Measurements from ENCODE around the gene ZFX.

ZFX gene

DNA sequence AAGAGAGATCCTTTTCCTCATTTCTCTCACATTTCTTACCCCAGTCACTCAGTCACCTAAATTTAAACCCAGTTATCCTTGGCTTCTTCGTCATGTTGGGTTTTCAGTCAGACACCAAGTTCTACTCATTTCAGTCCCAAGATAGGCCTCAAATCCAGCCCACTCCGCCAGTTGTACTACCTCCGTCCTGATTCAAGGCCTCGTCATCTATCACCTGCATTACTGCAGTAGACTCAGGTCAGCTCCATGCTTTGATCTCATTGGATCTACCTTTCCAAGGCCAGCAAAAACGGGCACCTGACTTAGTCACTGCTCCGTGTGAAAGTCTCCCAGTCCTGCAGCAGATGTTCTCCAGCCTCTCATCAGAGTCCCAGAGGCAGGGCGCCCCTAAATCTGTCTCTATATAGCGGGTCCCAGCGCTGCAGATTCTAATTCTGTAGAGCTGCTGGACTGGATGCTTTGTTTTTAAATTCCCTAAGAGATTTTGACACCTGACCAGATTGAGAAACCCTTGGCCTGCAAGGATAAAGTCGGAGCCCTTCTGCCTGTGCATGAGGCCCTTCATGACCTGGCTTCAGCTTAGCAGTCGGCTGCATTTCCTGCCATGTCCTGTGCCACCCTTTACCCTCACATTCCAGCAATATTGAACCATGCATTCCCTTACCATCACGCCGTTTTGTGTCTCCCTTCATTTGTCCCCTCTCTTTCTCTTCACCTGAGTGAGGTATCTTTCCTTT lies 53.7 kb downstream of the ZFX start:
- no peak for DNase-seq

DNA sequence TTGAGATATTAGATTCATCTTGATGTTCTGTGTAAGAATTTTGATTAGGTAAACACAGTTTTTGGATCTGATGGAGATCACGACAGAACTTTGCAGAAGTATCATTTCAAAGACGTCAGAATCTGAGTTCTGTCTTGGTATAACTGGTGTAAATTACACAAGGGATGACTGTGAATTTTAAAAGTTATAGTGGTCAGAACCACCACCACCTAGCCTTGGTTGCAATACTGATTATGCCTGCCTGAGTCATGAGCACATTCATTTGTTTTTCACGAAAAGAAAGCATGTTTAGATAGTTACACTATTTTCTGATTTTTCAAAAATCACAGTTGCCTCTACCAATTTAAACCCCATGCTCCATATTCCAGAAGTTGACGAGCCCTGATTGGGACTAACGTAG lies 54.8 kb downstream of the ZFX start:
- DNase-seq: no peak

DNA sequence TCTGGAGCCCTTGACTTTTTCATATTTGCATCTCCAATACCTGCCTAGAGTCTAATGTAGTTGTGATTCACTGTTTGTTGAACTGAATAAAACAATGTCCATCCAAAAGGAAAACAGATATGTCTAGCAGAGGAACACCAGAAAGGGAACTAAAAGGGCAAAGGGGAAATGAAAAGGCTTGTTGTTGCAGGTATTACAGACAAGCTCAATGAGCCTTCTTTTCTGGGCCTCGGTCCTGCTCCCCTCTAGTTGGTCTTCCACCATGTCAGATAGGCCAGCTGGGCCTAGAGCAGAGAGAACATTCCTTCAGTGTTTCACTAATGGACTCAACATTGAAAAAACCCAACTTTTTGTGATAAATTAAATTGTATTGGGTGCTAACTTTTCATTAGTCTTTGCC lies 55.4 kb downstream of the ZFX start:
- DNase-seq: no peak

DNA sequence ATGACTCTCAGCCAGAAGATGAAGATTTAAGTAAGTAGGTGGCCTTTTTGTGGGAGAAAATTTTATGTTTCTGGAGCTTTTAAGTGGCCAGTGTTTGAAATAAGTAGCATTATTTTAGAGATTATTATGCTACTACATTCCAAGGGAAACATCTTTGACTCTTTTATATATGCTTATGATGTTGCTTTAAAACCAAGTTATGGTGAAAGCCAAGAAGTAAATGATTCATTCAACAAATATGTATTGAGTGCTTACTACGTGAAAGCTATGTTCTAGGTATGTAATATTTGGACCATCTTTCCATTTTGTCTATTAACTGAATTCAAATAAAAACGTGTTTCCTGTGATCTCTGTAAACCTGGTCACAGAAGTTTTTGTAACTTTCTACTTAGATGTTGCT lies 58.3 kb downstream of the ZFX start:
- DNase-seq: no peak

DNA sequence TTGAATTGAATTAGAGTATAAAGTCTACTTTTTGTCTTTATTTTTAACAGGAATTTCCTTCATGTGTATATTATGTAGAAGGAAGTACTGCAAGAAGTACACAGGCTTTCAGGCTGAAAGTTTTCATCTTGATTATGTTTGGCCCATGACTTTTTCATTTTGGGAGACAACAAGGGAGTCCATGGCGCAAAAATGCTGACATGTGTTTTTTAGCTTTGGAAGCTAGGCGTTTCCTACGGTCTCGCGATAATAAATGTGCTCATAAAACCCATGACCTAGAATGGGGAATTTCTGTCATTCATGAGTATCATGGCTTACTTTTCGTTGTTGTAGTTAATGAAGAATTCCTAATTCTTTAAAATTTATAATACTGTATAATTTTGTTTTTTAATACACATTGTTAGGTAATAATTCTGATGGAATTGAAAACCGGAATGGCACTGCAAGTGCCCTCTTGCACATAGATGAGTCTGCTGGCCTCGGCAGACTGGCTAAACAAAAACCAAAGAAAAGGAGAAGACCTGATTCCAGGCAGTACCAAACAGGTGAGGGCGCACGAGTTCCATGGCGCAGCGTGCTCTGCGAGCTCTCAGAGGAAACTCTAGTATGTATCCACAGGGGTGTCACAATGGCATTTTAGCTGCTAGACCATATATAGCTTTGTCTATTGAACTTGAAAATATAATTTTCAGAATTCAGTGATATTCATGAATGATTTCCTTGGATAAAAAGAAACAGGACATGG lies 59.1 kb downstream of the ZFX start:
- no peak for DNase-seq

DNA sequence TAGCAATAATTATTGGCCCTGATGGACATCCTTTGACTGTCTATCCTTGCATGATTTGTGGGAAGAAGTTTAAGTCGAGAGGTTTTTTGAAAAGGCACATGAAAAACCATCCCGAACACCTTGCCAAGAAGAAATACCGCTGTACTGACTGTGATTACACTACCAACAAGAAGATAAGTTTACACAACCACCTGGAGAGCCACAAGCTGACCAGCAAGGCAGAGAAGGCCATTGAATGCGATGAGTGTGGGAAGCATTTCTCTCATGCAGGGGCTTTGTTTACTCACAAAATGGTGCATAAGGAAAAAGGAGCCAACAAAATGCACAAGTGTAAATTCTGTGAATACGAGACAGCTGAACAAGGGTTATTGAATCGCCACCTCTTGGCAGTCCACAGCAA lies 60.7 kb downstream of the ZFX start:
- DNase-seq: no peak

DNA sequence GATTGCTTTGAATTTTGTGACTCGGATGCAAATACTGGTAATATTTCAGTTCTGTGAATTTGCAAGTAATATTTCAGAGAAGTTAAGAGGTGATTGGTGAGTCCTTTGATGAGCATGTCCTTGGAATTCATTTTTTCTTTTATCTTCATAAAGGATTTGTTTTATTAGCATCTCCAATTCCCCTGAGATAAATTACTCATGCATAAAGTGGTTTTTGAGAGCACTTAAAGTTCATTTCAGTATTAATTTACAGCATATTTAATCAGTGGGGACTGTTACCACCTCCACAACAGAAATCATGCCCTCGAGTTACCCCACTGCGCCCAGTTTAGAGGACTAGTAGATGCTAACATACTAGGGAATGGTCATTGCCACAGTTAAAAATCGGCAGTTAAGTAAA lies 65.0 kb downstream of the ZFX start:
- no peak for DNase-seq

DNA sequence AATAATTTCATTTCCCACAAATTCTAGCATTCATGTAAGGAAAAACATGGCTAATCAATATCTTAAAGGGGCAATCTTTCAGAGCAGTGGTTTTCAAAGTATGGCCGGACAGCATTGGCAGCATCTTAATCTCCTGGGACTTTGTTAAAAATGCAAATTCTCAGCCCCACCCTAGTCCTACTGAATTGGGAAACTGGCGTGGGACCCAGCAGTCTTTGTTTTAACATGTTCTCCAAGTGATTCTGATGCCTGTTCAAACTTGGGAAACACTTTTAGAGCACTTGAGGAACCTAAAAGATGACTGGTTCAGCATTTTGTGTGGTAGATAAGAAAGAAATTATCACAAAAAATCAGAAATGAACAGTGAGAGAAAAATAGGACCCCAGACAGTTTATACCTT lies 65.7 kb downstream of the ZFX start:
- no peak for DNase-seq

DNA sequence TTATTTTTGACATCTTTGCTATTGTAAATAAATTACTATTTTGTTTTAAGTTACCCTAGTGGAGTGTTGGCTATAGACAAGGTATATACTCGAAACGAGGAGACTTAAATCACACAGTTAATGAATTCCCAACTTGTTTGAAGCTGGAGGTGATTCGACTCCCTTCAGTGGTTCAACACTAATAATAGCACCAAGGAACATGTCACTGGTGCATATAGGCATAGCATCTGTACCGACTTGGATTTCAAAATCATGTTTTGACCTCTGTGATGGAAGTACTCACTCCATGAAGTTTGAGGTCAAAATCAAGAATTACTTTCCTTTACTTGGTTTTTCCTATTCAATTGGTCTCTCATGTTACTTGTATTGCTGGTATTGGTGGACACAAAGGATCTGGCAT lies 66.5 kb downstream of the ZFX start:
- no peak for DNase-seq

DNA sequence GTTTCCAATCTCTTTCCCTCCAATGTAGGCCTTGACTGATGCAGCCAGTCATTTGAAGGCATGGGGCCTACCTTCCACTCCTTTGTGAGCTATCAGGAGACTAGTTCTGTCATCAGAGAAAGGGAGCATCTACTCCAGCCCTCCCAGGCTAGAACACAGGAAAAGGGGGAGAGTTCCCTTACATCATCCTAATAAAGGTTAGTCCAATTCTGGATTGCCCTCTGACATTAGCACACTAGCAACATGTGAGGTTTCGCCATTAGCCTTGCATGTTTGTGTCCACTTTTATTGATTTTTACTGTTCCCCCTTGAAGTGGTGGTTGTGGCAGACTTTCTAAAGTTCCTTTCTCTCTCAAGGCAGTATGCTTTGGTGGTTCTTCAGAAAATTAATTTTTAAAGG lies 67.3 kb downstream of the ZFX start:
- no peak for DNase-seq

DNA sequence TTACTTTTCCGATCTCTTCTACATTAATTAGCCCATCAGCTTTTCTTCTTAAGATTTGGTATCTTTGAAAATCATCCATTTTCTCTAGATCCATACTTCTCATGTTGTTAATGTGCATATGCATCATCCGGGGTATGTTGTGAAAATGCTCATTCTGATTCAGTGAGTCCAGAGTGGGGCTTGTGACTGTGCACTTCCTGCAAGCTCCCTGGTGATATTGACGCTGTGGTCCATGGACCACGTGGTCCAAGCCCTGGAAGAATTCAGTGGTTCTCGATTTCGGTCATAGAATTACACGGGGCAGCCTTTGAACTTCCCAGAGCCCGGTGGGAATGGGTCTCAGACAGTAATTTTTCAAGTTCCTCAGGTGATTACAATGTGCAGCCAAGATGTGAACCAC lies 69.8 kb downstream of the ZFX start:
- DNase-seq: no peak

DNA sequence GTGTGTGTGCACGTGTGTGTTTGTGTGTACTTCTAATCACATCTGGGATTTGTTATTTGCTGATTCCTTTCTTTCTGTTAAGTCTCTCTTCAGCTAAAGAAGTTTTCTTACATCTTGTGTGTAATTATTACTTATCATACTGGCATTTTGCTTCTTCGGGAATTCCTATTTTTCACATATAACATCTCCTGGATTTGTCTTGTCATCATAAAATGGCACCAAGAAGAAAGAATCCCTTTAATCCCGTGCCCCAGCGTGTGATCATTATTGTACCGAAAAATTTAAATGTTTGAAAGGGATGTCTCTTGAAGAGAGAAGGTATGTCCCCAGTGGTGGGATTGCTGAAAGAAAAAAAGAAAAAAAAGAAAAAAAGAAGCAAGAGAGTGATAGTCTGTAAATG lies 72.3 kb downstream of the ZFX start:
- no peak for DNase-seq

DNA sequence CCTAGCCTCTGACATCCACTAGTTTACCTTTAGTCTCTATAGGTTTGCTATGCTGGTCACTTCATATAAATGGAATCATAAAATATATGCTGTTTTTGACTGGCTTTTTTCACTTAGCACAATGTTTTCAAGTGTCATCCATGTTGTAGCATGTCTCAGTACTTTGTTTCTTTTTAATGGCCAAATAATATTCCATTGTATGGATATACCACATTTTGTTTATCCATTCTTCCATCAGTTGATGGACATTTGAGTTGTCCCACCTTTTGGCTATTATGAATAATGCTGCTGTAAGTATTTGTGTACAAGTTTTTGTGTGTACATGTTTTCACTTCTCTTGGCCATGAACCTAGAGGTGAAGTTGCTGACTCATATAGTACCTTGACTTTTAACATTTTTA lies 75.7 kb downstream of the ZFX start:
- DNase-seq: no peak

DNA sequence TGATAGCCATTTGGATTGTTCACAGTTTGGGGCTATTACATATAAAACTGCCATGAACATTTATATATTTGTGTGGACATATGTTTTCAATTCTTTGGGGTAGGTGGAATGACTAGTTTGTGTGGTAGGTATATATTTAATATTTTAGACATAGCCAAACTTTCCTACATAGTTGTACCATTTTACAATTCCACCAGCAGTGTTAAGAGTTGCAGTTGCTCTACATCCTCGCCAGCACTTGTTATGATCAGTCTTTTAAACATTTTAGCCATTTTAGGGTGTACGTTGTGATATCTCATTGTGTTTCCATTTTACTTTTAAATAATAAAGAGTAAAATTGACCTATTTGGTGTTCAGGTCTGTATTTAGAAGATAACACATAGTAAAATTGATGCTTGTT lies 76.6 kb downstream of the ZFX start:
- DNase-seq: no peak

DNA sequence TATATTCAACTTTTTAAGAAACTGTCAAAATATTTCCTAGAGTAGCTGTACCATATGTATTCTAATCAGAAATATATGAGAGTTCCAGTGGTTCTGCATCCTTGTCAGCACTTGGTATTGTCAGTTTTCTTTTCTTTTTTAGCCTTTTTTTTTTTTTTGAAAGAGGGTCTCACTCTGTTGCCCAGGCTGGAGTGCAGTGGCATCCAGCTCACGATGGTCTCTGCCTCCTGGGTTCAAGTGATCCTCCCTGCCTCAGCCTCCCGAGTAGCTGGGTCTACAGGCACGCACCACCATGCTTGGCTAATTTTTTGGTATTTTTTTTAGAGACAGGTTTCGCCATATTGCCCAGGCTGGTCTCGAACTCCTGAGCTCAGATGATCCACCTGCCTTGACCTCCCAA lies 79.1 kb downstream of the ZFX start:
- no peak for DNase-seq

DNA sequence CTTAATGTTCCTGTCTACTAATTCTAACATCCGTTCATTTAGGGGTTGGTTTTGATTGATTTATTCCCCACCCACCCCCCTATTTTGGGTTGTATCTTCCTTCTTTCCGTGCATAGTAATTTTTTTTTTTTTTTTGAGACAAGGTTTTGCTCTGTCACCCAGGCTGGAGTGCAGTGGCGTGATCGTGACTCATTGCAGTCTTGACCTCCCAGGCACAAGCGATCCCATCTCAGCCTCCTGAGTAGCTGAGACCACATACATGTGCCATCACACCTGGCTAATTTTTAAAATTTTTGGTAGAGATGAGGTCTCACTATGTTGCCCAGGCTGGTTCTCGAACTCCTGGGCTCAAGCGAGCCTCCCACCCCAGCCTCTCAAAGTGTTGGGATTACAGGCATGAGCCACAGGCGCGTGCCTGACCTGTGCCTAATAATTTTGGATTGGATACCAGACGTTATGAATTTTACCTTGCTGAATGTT lies 79.9 kb downstream of the ZFX start:
- DNase-seq: no peak

DNA sequence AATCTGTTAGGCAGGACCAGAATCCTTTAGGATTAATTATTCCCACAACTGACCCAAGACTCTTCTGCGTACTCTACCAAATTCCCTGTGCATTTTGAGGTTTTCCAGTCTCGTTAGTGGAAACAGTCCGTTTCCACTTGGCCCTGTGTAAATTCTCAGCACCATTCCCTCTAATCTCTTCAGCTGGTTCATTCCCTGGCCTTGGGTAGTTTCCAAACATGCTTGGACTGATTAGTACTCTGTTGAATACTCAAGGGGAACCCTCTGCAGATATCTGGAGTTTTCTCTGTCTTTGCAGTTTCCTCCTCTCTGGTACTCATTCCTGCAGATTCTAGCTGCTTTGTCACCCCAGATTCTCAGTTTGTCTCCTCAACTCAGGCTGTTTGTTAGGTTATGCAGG lies 80.4 kb downstream of the ZFX start:
- no peak for DNase-seq

DNA sequence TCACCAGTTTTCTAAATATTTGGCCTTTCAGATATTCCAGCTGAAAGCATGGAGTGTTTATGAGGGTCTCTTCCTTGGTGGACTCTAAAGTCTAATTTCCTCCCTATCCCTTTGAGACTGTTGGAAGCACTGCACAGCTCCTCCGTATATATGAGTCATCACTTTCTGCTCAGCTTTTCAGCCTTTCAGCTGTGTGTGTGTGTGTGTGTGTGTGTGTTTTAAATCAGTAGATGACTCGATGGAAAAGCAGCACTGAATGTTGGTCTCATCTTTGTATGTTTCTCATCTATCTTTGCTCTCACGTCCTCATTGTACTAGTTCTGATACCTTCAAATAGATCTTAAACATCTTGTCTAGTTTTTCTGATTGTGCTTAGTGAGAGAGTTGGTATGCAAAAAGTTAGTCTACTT lies 81.6 kb downstream of the ZFX start:
- peak; percentile 62 for DNase-seq

DNA sequence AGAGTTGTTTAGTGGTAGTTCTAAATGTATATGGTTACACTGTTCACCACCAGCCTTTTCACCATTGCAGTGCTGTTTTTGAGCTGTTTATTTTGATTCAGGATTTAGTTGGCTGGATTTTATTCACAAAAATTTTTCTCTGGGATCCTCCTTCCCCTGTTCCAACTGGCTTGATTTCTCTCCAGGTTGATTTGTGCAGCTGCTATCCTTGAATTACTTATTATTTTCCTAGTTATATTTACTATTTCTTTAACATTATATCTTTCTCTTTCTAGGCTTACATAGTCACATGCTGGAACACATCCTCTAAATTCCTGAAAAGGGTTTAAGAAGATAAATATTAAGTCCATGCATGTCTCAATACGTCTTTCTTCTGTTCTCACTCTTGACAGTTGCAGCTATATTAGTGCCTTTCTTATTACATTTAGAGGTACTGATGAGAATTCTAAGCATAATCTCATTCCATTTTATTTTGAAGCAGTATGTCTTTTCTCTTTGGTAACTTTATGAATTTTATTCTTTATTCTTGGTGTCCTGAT lies 82.2 kb downstream of the ZFX start:
- no peak for DNase-seq

DNA sequence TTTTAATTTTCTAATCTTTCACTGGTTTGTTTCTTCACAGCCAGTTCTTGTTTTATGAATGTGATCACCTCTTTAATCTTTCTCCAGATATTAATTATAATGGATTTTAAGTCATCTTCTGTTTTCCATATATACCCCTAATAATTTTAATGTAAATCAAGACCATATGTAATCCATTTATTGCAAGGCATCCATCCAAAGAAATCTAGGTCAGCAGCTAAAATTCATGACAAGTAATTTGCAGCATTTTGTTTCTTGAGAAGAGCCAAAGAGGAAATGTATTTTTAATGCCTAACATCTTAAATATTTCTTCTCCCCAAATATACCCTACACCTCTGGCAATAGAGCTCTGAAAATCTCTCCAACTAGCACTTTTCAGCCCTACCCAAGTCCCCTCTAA lies 83.3 kb downstream of the ZFX start:
- no peak for DNase-seq

DNA sequence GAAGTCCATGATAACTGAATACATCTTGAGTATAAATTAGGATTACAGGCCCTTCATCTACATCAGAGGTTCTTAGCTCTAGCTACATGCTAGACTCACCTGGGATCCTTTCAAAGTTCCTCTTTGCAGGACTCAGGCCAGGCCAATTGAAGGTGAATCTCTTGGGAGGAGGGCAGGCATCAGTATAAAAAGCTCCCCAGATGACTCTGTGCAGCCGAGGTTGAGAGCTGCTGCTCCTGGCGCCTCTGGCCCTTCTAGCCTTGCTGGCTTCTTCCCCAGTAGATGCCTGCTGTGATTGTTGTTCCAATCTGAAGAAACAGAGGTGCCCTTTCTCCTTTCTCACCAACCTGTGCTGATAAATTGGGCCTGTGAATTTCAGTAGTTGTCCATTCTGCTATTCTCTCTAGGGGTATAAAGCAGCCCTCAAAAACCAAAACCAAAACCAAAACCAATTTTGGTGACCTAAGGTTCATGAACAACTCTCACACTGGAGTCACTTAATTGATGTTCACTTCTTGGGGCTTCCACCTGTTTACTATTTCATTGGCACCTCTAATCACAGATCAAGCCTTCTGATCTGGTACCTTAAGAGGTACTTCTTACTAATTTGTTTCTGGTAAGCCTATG lies 85.7 kb downstream of the ZFX start:
- no peak for DNase-seq

DNA sequence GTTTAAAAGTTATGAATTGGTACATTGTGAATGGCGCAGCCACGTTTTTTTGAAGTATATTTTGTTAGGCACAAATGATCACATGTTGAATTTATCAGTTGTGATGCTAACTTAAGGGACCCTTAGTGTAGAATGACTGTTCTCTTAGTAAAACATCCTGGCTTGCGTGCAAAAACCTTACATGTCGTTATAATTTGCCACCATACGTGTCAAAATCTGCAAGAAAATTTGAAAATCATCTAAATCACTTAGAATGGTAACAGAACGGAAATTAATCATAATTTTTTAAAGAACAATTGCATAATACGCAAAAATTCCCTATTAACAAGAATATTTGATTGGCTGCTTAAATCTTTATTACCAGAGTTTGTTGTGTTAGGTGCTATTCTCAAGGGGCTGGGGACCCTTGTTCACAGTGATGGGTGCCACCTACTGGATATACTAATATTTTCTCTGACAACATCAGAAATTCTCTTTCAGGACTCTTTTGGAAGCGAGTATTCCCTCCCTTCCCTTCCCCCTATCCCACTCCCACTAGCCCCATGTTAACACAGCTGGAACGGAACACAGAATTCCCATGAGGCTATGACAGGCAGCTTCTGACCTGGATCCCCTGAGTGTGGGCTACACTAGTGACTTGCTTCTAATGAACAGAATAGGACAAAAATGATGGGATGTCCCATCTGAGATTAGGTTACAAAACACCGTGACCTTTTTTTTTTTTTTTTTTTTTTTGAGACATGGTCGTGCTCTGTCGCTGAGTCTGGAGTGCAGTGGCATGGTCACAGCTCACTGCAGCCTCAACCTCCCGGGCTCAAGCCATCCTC lies 92.5 kb downstream of the ZFX start:
- DNase-seq: no peak

DNA sequence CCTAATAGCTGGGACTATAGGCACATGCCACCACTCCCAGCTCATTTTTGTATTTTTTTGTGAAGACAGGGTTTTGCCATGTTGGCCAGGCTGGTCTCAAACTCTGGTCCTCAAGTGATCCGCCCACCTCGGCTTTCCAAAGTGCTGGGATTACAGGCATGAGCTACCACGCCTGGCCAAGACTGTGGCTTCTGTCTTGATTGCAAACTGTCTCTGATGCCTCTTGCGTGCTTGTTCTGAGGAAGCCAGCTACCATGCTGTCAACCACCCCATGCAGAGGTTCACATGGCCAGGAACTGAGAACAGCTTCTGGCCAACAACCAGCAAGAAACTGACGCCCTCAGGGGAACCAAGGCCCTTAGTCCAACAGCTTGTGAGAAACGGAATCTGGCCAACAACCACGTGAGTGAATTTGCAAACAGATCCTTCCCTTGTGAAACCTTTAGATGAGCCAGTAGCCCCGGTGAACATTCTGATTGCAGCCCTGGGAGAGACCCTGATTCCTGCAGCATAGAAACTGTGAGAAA lies 93.2 kb downstream of the ZFX start:
- DNase-seq: no peak

All from NCI-H226 (cell line).